HEK293 (cell line): Measurements from ENCODE around the gene PLD6.

Experiments
- ZNF629 ChIP-seq: fragments of 450-650 bp; formaldehyde crosslinking; IDR thresholded peaks from 2 replicates; pipeline ENCODE4 v1.5.1; 2017; ENCODE audit warnings: missing biosample characterization, missing genetic modification characterization
- TF ChIP-seq, protein P1 (sequence below): fragments of 450-650 bp; formaldehyde crosslinking; IDR thresholded peaks from 2 replicates; pipeline ENCODE4 v1.5.1; 2016; ENCODE audit warnings: missing biosample characterization, missing genetic modification characterization

DNA sequence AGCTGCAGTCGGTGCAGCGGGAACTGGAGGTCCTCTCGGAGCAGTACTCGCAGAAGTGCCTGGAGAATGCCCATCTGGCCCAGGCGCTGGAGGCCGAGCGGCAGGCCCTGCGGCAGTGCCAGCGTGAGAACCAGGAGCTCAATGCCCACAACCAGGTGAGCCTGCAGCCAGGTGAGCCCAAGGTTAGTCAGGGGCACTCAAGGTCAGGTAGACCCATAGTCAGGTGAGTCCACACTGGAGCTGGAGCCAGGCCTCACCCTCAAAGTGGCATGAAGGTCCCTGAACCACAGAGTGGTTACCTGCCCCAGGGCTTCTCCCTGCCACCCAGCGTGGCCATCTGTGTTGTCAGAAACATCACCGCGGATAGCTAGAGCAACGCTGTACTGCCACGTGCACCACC is 32.2 kb downstream of the PLD6 start:
- TF ChIP-seq ZNF629 (tag by site-specific recombination), result no peak
- TF ChIP-seq, protein P1, sequence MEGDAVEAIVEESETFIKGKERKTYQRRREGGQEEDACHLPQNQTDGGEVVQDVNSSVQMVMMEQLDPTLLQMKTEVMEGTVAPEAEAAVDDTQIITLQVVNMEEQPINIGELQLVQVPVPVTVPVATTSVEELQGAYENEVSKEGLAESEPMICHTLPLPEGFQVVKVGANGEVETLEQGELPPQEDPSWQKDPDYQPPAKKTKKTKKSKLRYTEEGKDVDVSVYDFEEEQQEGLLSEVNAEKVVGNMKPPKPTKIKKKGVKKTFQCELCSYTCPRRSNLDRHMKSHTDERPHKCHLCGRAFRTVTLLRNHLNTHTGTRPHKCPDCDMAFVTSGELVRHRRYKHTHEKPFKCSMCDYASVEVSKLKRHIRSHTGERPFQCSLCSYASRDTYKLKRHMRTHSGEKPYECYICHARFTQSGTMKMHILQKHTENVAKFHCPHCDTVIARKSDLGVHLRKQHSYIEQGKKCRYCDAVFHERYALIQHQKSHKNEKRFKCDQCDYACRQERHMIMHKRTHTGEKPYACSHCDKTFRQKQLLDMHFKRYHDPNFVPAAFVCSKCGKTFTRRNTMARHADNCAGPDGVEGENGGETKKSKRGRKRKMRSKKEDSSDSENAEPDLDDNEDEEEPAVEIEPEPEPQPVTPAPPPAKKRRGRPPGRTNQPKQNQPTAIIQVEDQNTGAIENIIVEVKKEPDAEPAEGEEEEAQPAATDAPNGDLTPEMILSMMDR (tag by site-specific recombination), result no peak
